AG08396 (cell line): ENCODE results near the gene NCOA7.
A peak's percentile ranks its signal among the peaks of the same experiment; 100 is the strongest.
"Not testable (repeated sequence)": the region's sequence is repeated elsewhere in the genome, so short reads cannot be mapped to it uniquely, and the experiment has no call there.

Experiments used
- DNase-seq: peaks from one replicate; pipeline ENCODE4 v3.0.0; 2012; ENCODE audit warnings: low spot score, mixed read lengths

NCOA7 gene

GRCh38 chr6:125923366-125923877 lies 132.7 kb downstream of the NCOA7 start:
- DNase-seq = no peak

- no peak for DNase-seq
Measured at GRCh38 chr6:125924169-125924568, 133.4 kb downstream of the NCOA7 start.

- no peak for DNase-seq
Measured at GRCh38 chr6:125924697-125925358, 134.1 kb downstream of the NCOA7 start.

GRCh38 chr6:125926711-125927110 lies 136.0 kb downstream of the NCOA7 start:
- DNase-seq = no peak

- no peak for DNase-seq
Measured at GRCh38 chr6:125927761-125928160, 137.0 kb downstream of the NCOA7 start.

GRCh38 chr6:125930765-125931418 lies 140.1 kb downstream of the NCOA7 start:
- peak; percentile 20 for DNase-seq

GRCh38 chr6:125931733-125932450 lies 141.1 kb downstream of the NCOA7 start:
- DNase-seq = no peak

GRCh38 chr6:125932451-125932795 lies 141.7 kb downstream of the NCOA7 start:
- DNase-seq = no peak

- DNase-seq = not testable (repeated sequence)
Measured at GRCh38 chr6:125935520-125935919, 144.8 kb downstream of the NCOA7 start.

- no peak for DNase-seq
Measured at GRCh38 chr6:125939026-125939425, 148.3 kb downstream of the NCOA7 start.

- DNase-seq = no peak
Measured at GRCh38 chr6:125939791-125940190, 149.0 kb downstream of the NCOA7 start.

GRCh38 chr6:125940247-125941041 lies 149.7 kb downstream of the NCOA7 start:
- DNase-seq = no peak

- DNase-seq = no peak
Measured at GRCh38 chr6:125942672-125943527, 152.1 kb downstream of the NCOA7 start.

- DNase-seq = no peak
Measured at GRCh38 chr6:125943528-125944433, 153.0 kb downstream of the NCOA7 start.

- peak; percentile 13 for DNase-seq
Measured at GRCh38 chr6:125944434-125944816, 153.7 kb downstream of the NCOA7 start.

- no peak for DNase-seq
Measured at GRCh38 chr6:125944896-125945295, 154.1 kb downstream of the NCOA7 start.

- no peak for DNase-seq
Measured at GRCh38 chr6:125945378-125946141, 154.8 kb downstream of the NCOA7 start.

GRCh38 chr6:125947615-125948014 lies 156.9 kb downstream of the NCOA7 start:
- peak; percentile 26 for DNase-seq

GRCh38 chr6:125948455-125948854 lies 157.7 kb downstream of the NCOA7 start:
- no peak for DNase-seq
